GM10266 (cell line): ENCODE measurements around the gene PTPN14.

Experiments
- DNase-seq: peaks from one replicate; pipeline ENCODE4 v3.0.0; 2012; ENCODE audit errors: extremely low spot score
- TF ChIP-seq, protein P1 (sequence below): IDR thresholded peaks from 2 replicates; pipeline ENCODE4 v1.5.1; 2012; ENCODE audit warnings: mild to moderate bottlenecking, low read depth; ENCODE audit not compliant: control insufficient read depth, insufficient read depth; ENCODE audit errors: missing control alignments

The PTPN14 gene

DNA sequence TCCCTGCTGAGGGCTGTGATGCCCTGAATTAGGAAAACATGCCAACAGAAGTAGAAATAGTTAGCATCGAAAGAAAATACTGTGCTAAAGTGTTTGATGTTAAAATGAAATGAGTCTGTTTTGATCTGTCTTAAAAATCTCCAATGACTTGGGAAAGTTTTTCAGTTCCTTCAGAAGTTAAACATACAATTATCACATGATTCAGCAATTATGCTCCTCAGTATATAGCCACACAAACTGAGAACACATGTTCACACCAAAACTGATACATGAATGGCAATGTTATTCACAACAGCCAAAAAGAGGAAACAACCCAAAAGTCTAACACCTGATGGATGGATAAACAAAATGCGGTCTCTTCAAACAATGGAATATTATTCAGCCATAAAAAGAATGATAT, 130.6 kb downstream of the PTPN14 start:
- no peak for DNase-seq
- TF ChIP-seq, protein P1, sequence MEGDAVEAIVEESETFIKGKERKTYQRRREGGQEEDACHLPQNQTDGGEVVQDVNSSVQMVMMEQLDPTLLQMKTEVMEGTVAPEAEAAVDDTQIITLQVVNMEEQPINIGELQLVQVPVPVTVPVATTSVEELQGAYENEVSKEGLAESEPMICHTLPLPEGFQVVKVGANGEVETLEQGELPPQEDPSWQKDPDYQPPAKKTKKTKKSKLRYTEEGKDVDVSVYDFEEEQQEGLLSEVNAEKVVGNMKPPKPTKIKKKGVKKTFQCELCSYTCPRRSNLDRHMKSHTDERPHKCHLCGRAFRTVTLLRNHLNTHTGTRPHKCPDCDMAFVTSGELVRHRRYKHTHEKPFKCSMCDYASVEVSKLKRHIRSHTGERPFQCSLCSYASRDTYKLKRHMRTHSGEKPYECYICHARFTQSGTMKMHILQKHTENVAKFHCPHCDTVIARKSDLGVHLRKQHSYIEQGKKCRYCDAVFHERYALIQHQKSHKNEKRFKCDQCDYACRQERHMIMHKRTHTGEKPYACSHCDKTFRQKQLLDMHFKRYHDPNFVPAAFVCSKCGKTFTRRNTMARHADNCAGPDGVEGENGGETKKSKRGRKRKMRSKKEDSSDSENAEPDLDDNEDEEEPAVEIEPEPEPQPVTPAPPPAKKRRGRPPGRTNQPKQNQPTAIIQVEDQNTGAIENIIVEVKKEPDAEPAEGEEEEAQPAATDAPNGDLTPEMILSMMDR: no peak

DNA sequence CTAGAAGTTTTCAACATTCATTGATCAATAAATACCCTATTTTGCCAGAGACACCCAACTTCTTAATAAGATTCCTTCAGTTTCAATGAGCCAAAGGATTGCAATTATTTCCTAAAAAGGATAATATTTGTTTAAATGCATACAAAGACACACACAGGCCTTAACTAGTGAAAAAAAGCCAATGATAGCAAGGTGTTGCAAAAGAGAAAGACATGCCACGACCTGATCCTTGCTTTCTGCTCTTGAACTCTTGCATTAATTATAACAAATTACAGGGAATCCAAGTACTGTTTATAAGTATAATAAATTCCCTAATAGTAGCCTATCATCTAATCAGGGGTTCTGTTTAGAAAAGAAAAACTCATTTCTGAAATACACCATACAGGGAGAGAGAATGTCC, 131.1 kb downstream of the PTPN14 start:
- TF ChIP-seq, protein P1: no peak
- DNase-seq: no peak

DNA sequence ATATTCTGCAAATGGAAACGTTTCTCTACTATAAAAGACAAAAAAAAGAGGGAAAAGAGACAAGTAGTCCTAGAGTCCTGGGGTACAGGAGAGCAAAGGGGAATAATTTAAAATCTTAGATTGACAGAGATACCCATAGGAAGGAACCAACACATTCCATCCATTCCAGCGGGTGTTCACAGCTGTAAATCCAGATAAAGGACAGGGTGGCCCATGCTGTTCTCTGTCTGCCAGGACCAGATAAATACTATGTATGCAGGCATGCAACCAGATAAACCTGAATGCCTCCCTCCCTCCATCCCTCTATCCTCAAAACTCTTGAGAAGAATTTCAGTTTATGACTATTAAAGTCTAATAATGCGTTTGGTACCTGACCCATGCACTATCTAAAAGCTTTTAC, 131.8 kb downstream of the PTPN14 start:
- TF ChIP-seq, protein P1: no peak

DNA sequence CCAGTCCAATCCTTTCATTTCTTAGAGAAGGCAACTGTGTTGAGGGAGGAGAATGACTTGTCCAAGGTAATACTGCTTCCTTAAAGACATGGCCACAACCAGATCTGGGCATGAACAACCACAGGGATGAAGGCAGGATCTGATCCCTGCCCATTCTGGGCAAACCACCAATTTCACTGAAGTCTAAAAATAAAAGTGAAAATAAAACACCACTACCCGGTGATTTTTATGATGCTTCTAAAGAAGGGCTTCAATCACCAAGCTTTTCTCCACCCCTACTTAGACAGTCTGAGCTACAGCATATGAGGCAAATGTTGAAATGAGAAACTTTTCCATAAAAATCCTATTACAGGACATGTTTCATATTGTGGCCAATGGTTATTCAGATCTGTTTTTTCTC, 133.0 kb downstream of the PTPN14 start:
- no peak for DNase-seq
- TF ChIP-seq, protein P1: no peak

More for the DNA sequence above, 131.8 kb downstream of the PTPN14 start:
- no peak for DNase-seq

DNA sequence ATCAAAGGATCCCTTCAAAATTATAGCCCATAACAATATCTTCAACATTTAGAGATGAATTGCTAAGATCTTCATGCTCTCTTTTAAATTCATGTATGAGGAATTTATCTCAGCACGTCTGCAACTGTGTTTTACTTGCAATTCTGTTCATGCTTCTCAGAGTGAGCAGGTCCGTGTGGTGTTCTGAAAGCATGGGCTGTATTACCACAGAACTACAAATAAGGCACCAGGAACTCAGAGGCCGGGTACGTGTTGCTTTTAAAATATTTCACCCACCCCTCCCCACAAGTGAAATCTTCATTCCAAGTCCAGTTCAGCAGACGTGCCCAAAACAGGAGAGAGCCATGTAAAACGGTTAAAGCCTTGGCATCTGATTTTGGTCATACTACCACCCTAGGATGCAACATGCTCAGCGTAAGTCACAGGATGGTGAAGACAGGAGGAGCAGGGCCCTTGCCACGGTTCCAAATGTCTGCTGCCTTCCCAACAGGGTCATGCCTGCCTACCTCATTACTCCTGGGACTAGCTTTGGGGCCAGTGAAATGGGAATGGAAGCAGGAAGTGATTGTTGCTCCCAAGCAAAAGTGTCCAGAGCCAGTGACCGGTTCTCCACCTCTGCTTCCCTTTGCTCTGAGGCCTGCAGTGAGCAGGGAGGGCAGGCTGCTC, 133.7 kb downstream of the PTPN14 start:
- DNase-seq: no peak
- TF ChIP-seq, protein P1: no peak

DNA sequence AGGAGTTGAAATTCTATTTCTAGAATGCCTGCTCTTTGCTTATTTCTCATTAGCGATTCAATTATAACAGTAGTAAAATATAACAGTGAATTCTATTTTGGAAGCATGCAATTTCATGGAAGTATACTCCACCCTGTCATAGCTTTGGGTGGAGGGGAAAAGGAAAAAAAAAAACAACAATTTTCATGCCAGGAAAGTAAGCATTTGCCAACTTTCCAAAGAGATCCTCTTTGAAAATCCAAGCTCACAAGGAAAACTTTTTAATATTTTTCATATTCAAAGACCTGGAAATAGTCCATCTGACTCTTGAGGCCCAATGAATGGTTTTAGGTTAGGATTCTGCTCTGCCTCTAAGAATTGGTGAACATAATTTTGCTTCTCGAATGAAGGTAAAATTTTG, 134.5 kb downstream of the PTPN14 start:
- TF ChIP-seq, protein P1: no peak
- no peak for DNase-seq

DNA sequence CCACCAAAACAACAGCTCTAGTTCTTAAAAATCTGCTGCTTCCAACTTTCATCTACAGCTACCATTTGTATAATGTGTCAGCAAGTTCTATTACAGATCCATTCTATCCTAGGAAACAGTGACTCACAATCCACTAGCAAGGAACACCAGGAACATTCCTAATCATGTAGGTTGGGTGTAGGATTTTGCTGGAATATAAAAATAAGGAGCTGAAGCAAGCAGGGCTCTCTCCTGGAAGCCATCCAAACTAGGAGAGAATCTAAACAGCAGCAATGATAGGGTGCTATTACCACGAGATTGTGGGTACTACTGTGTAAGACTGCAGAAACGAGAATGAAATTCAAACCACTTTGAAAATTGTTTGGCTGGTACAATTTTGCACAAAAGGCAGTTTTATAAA, 135.0 kb downstream of the PTPN14 start:
- TF ChIP-seq, protein P1: no peak
- no peak for DNase-seq
